Activated B cell treated with CpG ODN at 0.5 μM for 24 hours (primary cell): ENCODE measurements around the gene PTPRT. TPM values are rescaled to one million over a fixed set of nuclear protein-coding genes. Genes with fewer than 3 reads are reported as not detected.

ENCODE experiments used
- ATAC-seq: fragments of 200-7000 bp; cut with Tn5 transposase; one replicate; pipeline ENCODE4 v1.10.0; 2021; ENCODE audit warnings: low read depth, mild to moderate bottlenecking, moderate library complexity
- CTCF ChIA-PET: fragments of 350-600 bp; sonication (Branson Sonifier 250); formaldehyde crosslinking; loops from one replicate; lab custom pipeline; 2021; ENCODE audit warnings: antibody characterized with exemption; lab: Charles Lee
- POLR2A ChIA-PET: fragments of 350-600 bp; sonication (Branson Sonifier 250); formaldehyde crosslinking; loops from one replicate; lab custom pipeline; 2021; ENCODE audit warnings: antibody characterized with exemption; lab: Charles Lee
- DNase-seq: peaks from one replicate; pipeline ENCODE4 v3.0.0; 2022
- H3K27ac Mint-ChIP-seq: one replicate; pipeline ENCODE4 v1.8.0; 2020; ENCODE audit warnings: mixed read lengths
- H3K27me3 Mint-ChIP-seq: one replicate; pipeline ENCODE4 v1.8.0; 2021; ENCODE audit warnings: mixed read lengths
- H3K36me3 Mint-ChIP-seq: one replicate; pipeline ENCODE4 v1.8.0; 2021; ENCODE audit warnings: low read depth, mixed read lengths
- H3K4me1 Mint-ChIP-seq: one replicate; pipeline ENCODE4 v1.8.0; 2021; ENCODE audit warnings: mixed read lengths
- H3K4me3 Mint-ChIP-seq: one replicate; pipeline ENCODE4 v1.8.0; 2020; ENCODE audit warnings: mild to moderate bottlenecking, mixed read lengths
- H3K9me3 Mint-ChIP-seq: one replicate; pipeline ENCODE4 v1.8.0; 2020; ENCODE audit warnings: mixed read lengths
- CTCF ChIP-seq: fragments of 200-600 bp; IDR thresholded peaks from one replicate; pipeline ENCODE4 v1.8.0; 2022; ENCODE audit warnings: antibody characterized with exemption, mild to moderate bottlenecking
- intact Hi-C: fragments of 100-400 bp; cut with micrococcal nuclease; formaldehyde crosslinking; loops from one replicate; pipeline ENCODE4 v1.15.1; 2024
- total RNA-seq: library from RNA; stranded (reverse); gene quantifications from 2 replicates; pipeline ENCODE4 v1.2.3, GENCODE V29; 2022

PTPRT gene
- total RNA-seq, 1 donor from 2014 or later, result not detected

- H3K4me3 Mint-ChIP-seq, result no peak overlapping the region
- POLR2A ChIA-PET, result no interaction called here
Measured at GRCh38 chr20:43188234-43188653, 1.5 kb downstream of the PTPRT start.

GRCh38 chr20:43187476-43188233, 2.1 kb downstream of the PTPRT start:
- intact Hi-C loops, result no loop called here

More at GRCh38 chr20:43188234-43188653, 1.5 kb downstream of the PTPRT start:
- CTCF ChIA-PET, result interaction anchor here (1.2 kb wide), 1 partner anchor 1454 kb away, joined by 4 read pairs; no protein-coding TSS in a partner anchor
- Mint-ChIP-seq H3K9me3 (no peaks in the 10 kb centered on the region), H3K36me3 (no peaks in the 10 kb centered on the region), H3K27me3 (peaks cover 47% of the 10 kb centered on the region), H3K4me1 (peaks cover 2% of the 10 kb centered on the region), H3K27ac (no peak overlapping the region)
- no peak for TF ChIP-seq CTCF
- DNase-seq (no peak), ATAC-seq (no peak)
- intact Hi-C loops, result no loop called here

GRCh38 chr20:43186312-43186711, 3.4 kb downstream of the PTPRT start:
- intact Hi-C loops, result no loop called here
- POLR2A ChIA-PET, result no interaction called here
- Mint-ChIP-seq H3K27me3 (peaks cover 34% of the 10 kb centered on the region), H3K9me3 (no peaks in the 10 kb centered on the region), H3K4me1 (peaks cover 2% of the 10 kb centered on the region), H3K4me3 (no peak overlapping the region), H3K36me3 (no peaks in the 10 kb centered on the region), H3K27ac (no peak overlapping the region)
- CTCF ChIA-PET, result no interaction called here
- DNase-seq (no peak), ATAC-seq (no peak)
- no peak for TF ChIP-seq CTCF

More at GRCh38 chr20:43187476-43188233, 2.1 kb downstream of the PTPRT start:
- DNase-seq (peak; percentile 29), ATAC-seq (no peak)
- Mint-ChIP-seq H3K4me1 (peaks cover 2% of the 10 kb centered on the region), H3K27ac (no peak overlapping the region), H3K27me3 (peaks cover 45% of the 10 kb centered on the region), H3K9me3 (no peaks in the 10 kb centered on the region), H3K36me3 (no peaks in the 10 kb centered on the region), H3K4me3 (no peak overlapping the region)
- POLR2A ChIA-PET, result no interaction called here
- TF ChIP-seq CTCF, result peak; percentile 65
- CTCF ChIA-PET, result interaction anchor here (1.2 kb wide), 1 partner anchor 1454 kb away, joined by 4 read pairs; no protein-coding TSS in a partner anchor

GRCh38 chr20:43185901-43186300, 3.8 kb downstream of the PTPRT start:
- no peaks in the 10 kb centered on the region for H3K9me3 Mint-ChIP-seq
- intact Hi-C loops, result no loop called here
- H3K27ac Mint-ChIP-seq, result no peak overlapping the region
- CTCF ChIA-PET, result no interaction called here
- POLR2A ChIA-PET, result no interaction called here
- DNase-seq (no peak), ATAC-seq (no peak)
- peaks cover 2% of the 10 kb centered on the region for H3K4me1 Mint-ChIP-seq
- peaks cover 31% of the 10 kb centered on the region for H3K27me3 Mint-ChIP-seq
- TF ChIP-seq CTCF, result no peak
- H3K36me3 Mint-ChIP-seq, result no peaks in the 10 kb centered on the region
- H3K4me3 Mint-ChIP-seq, result no peak overlapping the region

GRCh38 chr20:43183536-43184070, 6.1 kb downstream of the PTPRT start:
- H3K9me3 Mint-ChIP-seq, result no peaks in the 10 kb centered on the region
- H3K4me1 Mint-ChIP-seq, result no peaks in the 10 kb centered on the region
- intact Hi-C loops, result no loop called here
- TF ChIP-seq CTCF, result no peak
- no peaks in the 10 kb centered on the region for H3K36me3 Mint-ChIP-seq
- CTCF ChIA-PET, result no interaction called here
- no peak for ATAC-seq
- H3K4me3 Mint-ChIP-seq, result no peak overlapping the region
- no peak overlapping the region for H3K27ac Mint-ChIP-seq
- DNase-seq, result no peak
- peaks cover 19% of the 10 kb centered on the region for H3K27me3 Mint-ChIP-seq
- POLR2A ChIA-PET, result no interaction called here
